CD4-positive, alpha-beta T cell treated with Interleukin-15 for 1 hour (primary cell): Measurements from ENCODE around the gene PPP1CC.
"Not testable (repeated sequence)": the region's sequence is repeated elsewhere in the genome, so short reads cannot be mapped to it uniquely, and the experiment has no call there.

ENCODE experiments used
- DNase-seq: peaks from one replicate; pipeline ENCODE4 v3.0.0-alpha.2; 2020

The PPP1CC gene

DNA sequence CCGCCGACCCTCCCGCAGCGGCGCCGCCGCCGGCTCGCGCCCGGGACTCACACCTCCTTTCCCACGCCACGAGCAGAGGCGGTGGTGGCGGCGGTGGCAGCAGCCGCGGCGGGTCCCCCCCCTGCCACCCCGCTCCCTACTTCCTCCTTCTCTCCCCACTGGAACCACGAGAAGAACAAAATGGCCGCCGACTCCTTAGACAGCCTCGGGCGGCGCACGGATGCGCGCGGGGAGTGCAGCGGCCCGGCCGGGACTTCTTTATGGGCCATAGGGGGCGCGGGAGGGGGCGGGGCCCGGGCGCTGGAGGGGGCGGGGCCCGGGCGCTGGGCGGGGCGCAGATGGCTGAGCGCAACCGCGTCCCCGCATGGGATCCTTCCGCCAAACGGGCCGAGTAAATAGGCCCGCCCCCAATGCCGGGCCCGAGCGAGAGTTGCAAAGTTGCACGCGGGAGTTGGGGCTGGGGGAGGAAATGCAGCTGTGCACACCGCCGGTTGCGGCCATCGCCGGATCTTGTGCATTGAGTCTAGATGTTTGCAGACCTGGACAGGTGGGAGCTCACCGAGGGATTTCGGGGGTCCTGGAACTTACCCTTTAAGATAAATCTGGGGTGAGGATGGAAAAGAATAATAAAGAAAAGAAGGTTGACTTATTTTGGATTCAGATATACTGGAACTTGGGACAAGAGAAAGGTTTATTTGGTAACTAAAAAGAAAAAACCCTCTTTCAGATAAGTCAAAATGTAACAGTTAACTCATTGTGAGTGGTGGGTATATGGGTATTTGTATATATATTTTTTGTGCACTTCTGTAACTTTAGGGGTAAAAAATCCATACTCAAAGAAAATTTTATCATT, at the start of gene PPP1CC:
PPP1CC (minus strand) TSS at position 174 of the 853 bp plus-strand sequence. CDS start 184 bp downstream, outside the sequence.
- DNase-seq: peak; percentile 94

DNA sequence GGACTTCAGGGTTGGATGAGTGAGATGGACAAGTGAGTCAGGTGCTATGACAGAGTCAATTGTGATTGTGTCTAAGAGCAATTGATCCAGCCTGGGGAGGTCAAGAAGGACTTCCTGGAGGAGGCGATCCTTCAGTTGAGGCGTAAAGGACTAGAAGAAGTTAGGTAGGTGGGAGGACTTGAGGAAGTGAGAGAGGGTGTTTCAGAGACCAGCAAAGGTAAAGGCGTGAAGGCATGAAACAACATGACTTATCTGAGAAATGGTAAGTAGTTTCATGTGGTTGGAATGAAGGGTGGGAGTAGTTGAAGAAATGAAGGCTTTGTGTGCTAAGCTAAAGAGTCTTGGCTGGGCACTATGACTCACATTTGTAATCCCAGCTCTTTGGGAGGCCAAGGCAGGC, 48.9 kb upstream of the PPP1CC start:
- DNase-seq: no peak

DNA sequence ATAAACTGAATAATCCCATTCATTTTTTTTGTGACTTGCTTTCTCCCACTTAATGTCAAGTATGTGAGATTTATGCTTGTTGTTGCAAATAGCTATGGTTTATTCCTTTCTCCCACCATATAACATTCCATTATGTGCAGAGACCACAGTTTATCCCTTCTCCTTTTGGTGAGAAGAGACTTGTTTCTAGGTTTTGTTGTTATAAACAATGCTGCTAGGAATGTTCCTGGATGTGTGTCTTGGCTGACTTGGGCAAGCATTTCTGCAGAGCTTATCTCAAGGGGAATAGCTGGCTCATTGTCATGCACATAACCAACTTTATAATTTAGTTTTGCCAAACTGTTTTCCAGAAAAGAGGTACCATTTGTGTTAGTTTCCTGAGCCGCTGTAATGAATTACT, 47.6 kb upstream of the PPP1CC start:
- no peak for DNase-seq

DNA sequence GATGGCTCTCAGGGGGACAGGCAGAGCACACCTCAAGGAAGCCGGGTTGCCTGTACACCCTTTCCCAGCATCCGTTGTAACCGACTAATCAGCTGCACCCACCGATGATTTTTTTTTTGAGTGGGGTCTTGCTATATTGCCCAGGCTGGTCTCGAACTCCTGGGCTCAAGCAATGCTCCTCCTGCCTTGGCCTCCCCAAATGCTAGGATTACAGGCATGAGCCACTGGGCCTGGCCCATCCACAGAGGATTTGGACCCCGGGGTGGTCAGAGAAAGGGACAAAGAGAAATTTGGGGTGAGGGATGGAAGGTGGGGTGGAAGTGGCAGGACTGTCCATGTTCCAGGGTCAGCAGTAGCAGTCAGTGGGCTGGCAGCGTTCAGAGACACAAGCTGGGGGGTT, 43.3 kb upstream of the PPP1CC start:
- DNase-seq: no peak

DNA sequence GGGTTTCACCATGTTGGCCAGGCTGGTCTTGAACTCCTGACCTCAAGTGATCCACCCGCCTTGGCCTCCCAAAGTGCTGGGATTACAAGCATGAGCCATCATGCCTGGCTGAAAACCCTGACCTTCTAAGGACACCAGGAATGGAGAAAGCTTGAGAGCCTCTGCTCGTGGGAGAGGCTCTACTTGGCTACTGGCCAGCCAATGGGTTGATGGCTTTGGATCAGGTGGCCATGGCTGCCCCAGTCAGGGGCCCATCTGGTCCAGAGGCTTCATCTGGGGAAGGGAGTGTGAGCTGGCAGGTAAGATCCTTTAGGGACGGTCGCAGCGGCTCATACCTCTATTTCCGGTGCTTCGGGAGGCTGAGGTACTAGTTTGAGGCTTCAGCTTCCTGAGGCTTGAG, 42.5 kb upstream of the PPP1CC start:
- no peak for DNase-seq

DNA sequence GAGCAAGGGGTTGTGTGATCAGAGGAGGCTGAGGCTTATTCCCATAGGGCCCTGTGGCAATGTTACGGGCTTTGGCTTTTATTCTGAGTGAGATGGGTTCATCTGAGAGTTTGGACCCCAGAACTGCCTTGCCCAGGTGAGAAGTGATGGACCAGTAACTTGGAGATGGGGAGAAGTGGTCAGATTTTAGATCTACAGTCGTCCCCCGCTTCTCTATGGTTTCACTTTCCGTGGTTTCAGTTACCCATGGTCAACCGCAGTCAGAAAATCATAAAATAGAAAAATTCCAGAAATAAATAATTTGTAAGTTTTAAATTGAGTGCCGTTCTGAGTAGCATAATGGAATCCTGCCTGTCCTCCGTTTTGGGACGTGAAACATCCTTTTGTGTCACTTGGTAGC, 40.2 kb upstream of the PPP1CC start:
- DNase-seq: no peak

DNA sequence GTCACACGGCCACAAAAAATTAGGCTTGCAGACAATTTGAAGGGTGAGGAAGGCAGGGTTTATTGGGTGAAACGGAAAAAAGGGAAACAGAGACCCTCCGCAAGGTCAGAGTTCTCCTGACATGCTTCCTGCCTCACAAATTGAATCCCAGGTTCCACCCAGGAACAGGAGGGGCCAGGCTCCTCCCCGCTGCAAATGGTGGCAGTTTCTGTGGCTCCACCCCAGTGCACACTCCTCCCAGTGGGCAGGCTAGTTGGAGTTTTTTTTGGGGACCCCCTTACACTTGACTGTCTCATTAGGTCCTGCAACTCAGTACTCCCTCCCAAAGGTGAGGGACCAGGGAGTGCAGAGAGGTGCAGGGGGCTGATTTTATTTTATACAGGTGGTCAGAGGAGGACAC, 39.4 kb upstream of the PPP1CC start:
- DNase-seq: no peak

DNA sequence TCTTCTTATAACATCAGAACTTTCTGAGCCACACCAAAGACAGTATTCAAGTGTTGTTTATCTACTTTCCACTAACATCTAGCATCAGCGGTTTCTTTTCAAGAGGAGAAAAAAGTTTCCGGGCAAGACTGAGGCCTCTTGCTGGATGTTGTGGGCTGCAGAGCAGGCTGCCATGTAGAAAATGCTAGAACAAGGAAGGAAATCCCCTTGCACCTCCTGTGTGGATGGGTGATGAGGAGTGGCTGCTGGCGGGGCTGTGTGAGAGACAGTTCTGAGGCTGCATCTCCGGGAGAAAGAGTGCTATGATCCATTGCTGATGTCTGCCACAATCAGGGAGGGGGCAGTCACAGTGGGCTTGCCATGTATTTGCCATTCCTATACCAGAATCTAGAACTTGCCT, 37.8 kb upstream of the PPP1CC start:
- DNase-seq: peak; percentile 43

DNA sequence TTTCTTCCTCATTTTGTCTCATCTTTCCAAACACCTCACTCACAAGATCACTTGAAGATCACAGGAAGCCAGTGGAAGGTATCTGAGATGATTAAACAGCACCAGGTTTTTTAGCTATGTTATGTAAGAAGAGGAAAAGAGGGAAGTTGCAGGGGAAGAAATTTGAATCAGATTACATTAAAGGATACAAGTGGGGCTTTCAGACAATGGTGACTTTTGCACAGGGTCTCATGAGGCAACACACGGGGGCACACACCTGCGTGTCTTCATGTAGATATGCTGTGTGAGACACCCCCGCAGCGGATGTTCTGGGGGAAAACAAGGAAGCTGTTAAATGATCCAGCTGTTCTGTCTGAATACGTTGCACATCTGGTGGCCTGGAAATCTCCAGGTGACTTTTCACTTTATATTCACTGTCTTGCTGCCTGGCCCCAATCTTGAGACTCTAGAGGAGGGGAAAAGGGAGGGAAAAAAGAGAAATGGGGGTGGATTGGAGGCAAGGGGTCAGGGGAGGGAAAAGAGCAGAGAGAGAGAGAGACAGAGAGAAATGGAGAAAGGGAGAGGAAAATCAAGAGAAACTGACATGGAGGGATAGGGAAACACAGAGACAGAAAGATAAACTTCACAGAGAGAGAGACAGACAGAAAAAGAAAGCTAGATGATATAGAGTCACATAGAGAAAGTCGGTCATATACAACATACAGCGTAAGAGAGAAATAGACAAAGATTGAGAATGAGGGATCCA, 36.3 kb upstream of the PPP1CC start:
- no peak for DNase-seq

DNA sequence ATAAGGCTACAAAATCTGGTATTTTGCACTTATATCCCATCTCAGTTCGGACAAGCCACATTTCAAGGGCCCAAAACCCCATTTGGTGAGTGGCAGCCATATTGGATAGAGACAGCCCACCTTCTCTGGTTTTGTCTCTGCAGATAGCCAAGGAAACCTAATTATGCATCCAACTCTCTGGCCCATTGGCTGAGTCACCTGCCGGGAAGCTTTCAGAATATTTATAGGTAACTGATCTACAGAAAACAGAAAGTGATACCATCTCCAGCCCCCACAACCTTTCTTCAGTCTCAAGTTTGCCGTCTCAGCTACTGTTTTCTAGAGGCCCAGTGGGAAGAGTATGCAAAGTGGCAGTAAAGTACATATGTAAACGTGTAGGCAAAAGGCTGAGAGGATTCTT, 33.7 kb upstream of the PPP1CC start:
- no peak for DNase-seq

DNA sequence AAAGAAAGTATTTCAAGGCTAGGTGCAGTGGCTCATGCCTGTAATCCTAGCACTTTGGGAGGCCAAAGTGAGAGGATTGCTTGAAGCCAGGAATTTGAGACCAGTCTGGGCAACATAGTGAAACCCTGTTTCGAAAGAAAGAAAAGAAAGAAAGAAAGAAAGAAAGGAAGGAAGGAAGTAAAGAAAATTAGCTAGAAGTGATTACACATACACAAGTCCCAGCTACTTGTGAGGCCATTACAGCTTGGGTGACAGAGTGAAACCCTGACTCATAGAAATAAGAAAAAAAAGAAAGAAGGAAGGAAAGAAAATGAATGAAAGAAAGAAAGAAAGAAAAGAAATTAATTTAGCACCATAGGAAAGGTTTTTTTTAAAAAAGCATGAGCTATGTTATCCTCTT, 33.3 kb upstream of the PPP1CC start:
- DNase-seq: no peak

DNA sequence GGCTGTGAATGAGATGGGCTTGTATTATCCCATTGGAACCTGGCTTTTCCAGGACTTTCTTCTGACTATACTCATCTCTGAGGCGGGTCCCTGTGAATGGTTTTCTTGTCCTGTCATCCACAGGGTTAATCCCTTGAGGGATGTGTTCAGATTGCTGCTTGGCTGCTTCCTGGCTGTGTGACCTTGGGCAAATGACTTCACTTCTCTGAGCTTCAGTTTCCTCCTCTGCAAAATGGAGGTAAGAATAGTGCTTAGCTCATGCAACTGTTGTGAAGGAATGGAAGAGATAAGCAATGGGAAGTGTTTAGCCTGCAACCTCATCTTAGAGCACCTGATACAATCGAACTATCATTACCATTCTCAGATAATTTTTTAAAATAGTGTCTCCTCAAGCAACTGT, 32.1 kb upstream of the PPP1CC start:
- DNase-seq: no peak

DNA sequence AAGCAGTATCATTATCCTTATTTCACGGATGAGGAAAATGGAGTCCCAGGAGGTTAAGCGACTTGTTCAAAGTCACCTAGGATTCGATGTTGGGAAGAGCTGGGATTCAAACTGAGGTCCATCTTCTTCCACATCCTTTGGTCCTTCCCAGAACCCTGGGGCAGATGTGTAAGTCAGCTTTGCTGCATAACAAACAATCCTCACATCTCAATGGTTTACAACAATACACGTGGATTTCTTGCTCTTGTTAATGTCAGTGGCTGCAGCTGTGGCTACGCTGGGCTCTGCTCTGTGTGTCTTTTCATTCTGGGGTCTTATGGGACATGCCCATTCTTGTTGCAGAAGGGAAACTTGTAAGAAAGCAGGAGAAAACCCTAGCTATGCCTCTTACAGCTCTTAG, 26.3 kb upstream of the PPP1CC start:
- DNase-seq: no peak

DNA sequence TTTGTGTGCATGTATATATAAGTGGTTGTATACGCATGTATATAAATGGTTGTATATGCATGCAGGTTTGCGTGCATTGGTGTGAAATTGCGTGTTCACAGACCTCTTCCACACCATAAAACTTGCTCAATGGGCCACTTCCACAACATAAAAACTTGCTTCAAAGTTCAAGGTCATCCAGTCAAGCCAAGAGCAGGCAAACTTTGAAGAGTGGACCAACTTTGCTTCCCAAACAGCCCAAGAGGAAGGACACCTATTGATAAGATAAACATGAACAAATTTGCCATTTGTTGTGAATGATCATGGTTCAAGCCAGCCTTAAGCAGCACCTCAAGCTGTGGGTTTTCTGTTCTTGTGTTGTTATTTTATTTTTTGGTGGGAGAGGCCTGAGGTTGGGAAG, 25.2 kb upstream of the PPP1CC start:
- DNase-seq: no peak

DNA sequence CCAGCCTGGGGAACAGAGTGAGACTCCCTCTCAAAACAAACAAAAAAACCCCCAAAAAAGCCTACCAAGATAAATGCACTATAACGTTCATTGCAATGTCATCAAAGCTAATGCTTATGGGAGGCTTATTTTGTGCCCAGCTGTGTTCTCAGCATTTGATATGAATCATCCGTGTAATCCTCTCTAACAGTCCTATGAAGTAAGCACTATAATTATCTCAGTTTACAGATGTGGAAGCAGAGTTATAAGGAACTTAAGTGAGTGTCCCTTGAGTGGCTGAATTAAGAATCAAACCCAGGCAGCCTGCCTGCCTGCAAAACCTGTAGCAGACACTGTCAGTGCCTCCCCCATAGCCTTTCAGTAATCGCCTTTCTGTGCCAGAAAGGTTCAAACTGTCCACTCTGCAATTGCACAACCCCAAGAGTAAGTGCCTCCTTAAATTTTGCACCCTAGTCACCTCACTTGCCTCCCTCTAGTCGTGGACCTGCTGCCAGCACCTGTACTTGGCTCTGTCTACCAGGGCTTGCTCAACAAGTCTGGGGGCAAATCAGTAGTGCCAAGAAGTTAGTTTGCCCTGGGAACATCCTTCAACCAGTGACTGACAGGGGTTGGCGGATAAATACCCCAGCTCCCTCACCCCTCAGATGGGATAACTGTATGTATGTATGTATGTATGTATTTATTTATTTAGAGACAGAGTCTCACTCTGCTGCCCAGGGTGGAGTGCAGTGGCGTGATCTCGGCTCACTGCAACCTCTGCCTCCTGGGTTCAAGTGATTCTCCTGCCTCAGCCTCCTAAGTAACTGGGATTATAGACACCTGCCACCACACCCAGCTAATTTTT, 23.8 kb upstream of the PPP1CC start:
- DNase-seq: no peak

DNA sequence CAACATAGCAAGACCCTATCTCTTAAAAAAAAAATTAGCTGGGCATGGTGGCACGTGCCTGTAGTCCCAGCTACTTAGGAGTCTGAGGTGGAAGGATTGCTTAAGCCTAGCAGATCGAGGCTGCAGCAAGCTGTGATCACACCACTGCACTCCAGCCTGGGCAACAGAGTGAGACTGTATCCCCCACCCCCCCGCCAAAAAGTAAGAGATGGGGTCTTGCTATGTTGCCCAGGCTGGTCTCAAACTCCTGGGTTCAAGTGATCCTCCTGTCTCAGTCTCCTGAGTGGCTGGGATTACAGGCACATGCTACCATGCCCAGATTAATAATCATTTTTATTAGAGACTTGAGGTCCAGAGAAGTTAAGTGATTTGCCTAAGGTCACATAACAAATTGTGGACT, 22.9 kb upstream of the PPP1CC start:
- DNase-seq: not testable (repeated sequence)

DNA sequence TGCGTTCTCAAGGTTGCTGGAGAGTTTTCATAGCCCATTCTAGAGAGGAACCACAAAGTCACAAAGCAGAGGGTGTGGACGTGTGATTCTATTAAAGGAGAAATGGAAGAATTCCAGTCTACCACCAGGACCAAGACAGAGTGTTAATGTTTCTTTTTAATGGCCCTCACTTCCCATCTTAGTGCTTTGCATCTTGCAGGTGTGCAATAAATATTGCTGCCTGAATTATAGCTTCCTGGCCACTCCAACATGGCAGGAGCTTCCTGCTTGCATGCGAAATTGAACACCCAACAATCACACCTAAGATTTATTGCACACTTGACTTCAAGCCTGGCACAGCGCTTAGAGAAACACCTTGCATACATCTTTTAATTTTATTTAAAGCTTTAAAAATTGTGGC, 22.4 kb upstream of the PPP1CC start:
- no peak for DNase-seq

DNA sequence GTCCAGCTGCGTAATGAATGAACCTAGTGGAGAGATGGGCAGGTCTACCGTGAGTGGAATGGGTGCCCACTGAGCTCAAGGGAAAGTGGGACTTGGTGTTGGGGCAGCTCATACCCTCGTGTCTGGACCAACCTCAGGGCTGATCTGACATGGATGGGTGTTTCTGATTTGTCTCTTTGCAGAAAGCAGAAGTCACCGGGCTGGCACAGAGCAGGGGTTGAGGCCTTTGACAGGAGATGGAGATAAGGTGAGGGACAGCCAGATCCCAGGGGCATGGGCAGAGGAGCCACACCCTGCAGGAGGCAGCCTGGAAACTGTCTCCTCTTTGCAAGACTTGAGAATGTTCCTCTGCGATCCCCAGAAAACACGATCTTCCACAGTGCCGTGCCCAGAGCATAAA, 20.9 kb upstream of the PPP1CC start:
- no peak for DNase-seq

DNA sequence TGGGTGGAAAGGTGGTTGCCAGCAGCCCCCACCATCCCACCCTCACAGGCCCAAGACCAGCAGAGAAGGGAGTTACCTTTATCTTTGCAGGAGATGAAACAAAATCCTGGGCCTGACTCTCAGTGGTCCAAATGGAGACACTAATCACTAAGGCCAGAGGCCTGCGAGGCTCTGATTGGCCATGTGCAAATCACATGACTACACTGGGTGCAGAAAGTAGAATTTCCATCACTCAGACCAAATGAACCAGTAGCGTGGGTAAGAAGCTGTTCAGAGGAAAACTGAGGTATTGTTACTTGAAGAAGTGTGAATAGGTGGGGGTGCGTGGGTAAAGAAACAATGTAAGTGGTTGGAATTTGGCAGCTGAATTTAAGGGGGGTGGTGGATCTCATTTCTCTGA, 20.2 kb upstream of the PPP1CC start:
- no peak for DNase-seq

DNA sequence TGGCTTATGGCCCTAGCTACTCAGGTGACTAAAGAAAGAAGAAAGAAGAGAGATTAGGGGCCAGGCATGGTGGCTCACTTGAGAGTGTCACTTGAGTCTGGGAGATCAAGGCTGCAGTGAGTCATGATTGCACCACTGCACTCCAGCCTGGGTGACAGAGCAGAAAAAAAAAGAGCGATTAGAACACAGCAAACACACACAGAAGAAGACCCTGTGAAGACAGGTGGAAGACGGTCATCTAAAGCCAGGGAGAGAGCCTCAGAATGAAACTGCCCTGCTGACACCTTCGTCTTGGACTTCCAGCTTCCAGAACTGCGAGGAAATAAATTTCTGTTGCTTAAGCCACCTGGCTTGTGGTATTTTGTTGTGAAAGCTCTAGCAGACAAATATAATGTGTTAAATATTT, 17.5 kb upstream of the PPP1CC start:
- no peak for DNase-seq

DNA sequence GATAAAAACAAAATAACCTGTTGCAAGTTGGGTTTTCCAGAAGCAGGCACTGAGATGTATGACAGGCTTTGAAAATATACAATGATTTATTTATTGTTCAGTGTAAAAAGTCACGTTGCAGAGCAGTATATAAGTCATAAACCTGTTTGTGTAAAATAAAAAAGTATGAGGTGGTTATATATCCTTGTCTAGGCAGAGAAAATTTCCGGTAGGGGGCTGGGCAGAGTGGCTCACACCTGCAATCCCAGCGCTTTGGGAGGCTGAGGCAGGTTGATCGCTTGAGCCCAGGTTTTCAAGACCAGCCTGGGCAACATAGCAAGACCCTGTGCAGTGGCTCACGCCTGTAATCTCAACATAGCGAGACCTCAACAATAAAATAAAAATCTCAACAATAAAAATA, 16.2 kb upstream of the PPP1CC start:
- DNase-seq: no peak

DNA sequence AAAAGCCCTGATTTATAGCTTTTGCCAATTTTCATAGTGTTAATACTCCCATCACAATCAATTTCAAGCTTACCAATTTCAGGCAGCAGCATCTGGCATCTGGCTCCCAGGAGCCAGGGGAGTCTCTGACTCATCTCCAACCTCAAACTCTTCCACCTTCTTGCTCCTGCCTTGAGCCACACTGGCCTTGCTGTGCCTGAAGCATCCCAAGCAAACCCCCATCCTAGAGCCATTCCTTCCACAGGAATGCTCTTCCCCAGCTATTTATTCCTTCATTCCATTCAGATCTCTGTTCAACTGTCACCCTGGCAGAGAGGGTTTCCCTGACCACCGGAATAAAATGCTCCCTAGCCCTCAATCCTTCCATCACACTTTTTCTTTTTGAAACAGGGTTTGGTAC, 13.9 kb upstream of the PPP1CC start:
- DNase-seq: no peak

DNA sequence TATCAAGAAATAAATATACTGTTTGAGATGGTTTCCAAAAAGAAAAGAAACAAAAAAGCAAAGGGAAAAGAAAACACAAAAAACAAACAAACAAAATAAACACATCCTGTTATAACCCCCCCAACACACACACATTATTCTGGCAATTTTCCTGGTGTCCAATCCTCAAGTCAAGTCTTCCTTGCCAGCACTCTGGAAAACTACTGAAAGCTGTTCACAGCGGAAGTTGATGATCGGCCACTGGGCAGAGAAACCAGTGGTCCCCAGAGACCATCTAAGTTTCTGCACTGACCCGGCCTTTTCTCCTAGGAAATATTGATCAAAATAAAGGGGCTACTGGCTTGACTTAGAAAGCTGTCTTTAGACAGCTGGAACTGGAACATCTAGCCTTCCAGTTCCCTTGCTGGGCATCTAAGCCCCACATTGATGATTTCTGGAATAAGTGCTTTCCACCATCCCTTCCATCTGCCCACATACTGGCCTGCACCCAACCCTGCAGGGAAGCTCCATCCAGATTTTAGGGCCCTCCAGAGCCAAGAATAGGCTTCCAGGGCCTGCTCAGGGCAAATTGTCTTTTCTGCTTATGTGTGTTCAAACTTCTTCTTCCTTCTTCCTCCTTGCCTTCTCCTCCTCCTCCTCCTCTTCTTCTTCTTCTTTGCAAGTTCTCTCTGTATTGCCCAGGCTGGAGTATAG, 11.6 kb upstream of the PPP1CC start:
- no peak for DNase-seq
